ENCODE results near the gene CCDC91.
"Not testable (repeated sequence)": the region's sequence is repeated elsewhere in the genome, so short reads cannot be mapped to it uniquely, and the experiment has no call there.

Gene CCDC91

GRCh38 chr12:28456934-28457710 lies 266.9 kb downstream of the CCDC91 start:
- Histone ChIP-seq H3K4me1 (peaks cover 30% of the 10 kb centered on the region), H3K4me2 (no peak overlapping the region), H3K27ac (no peak overlapping the region), H3K9me3 (no peaks in the 10 kb centered on the region), H3K4me3 (no peak overlapping the region), H3K27me3 (no peaks in the 10 kb centered on the region), H3K36me3 (no peaks in the 10 kb centered on the region), H3K9ac (no peak overlapping the region), H4K20me1 (no peaks in the 10 kb centered on the region)
- no peak for TF ChIP-seq Cebpa-rat (IDR thresholded peaks at IDR 0.05)

DNA sequence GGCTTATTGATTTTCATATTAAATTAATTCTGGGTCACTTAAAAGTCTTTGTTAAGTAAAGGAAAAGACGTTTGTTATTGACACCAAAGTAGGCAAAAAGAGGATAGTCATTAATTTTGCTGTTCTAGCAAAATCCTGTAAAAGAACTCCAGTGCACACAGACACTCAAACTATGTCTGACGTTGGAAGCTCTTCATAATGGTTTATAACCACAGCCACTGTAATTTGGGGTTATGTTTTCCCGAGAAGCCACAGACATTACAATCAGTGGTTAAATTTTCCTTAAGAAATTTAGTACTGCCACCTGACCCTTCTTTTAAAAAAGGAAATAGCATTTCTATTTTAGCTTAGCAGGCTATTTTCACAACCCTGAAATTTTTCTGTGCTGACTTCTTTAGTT lies 267.5 kb downstream of the CCDC91 start:
- Histone ChIP-seq H3K9me3 (no peaks in the 10 kb centered on the region), H3K4me3 (no peak overlapping the region), H4K20me1 (no peaks in the 10 kb centered on the region), H3K27me3 (no peaks in the 10 kb centered on the region), H3K4me2 (no peak overlapping the region; the same call in 1 of the 2 replicates), H3K9ac (no peak overlapping the region), H3K27ac (no peak overlapping the region), H3K36me3 (no peaks in the 10 kb centered on the region), H3K4me1 (peaks cover 30% of the 10 kb centered on the region)
- TF ChIP-seq Cebpa-rat (IDR thresholded peaks at IDR 0.05) = no peak

DNA sequence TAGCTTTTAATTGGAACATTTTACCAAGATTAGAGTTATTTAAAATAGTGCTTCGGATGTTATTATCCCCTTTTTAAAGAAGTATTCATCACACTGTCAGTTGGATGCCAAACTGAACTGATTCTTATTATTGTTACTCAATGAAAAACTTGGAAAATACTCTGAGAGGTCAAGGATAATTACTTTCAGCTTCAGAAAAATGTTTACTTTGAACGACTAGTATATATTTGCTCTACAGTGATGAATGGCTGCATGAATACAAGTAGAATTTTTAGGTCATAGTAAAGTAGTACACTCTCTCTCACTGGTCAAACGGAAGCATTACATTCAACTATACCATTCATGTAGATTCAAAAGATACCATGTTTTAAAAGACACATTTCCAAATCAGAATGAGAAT lies 269.2 kb downstream of the CCDC91 start:
- peaks cover 10% of the 10 kb centered on the region; the same call in 1 of the 2 replicates for H3K36me3 ChIP-seq
- H3K27me3 ChIP-seq = no peaks in the 10 kb centered on the region
- H3K4me3 ChIP-seq = no peak overlapping the region
- no peak overlapping the region for H3K27ac ChIP-seq
- H3K9me3 ChIP-seq = no peaks in the 10 kb centered on the region
- H3K4me1 ChIP-seq = peaks cover 30% of the 10 kb centered on the region
- TF ChIP-seq Cebpa-rat (IDR thresholded peaks at IDR 0.05) = no peak
- no peak overlapping the region for H3K9ac ChIP-seq
- no peak overlapping the region for H3K4me2 ChIP-seq
- no peaks in the 10 kb centered on the region for H4K20me1 ChIP-seq

GRCh38 chr12:28460420-28461130 lies 270.3 kb downstream of the CCDC91 start:
- Histone ChIP-seq H3K9ac (no peak overlapping the region), H3K4me1 (peaks cover 30% of the 10 kb centered on the region), H3K4me2 (peak overlapping the region; percentile 48), H3K27ac (no peak overlapping the region), H3K36me3 (peaks cover 12% of the 10 kb centered on the region; the same call in 1 of the 2 replicates), H3K9me3 (no peaks in the 10 kb centered on the region), H4K20me1 (no peaks in the 10 kb centered on the region), H3K27me3 (no peaks in the 10 kb centered on the region), H3K4me3 (no peak overlapping the region)
- no peak for TF ChIP-seq Cebpa-rat (IDR thresholded peaks at IDR 0.05)

- Histone ChIP-seq H4K20me1 (no peaks in the 10 kb centered on the region), H3K4me1 (peaks cover 18% of the 10 kb centered on the region), H3K9ac (no peak overlapping the region), H3K36me3 (peaks cover 12% of the 10 kb centered on the region; the same call in 1 of the 2 replicates), H3K27ac (no peak overlapping the region), H3K9me3 (no peaks in the 10 kb centered on the region), H3K4me3 (no peak overlapping the region), H3K27me3 (no peaks in the 10 kb centered on the region), H3K4me2 (no peak overlapping the region)
- TF ChIP-seq Cebpa-rat (IDR thresholded peaks at IDR 0.05) = no peak
Measured at GRCh38 chr12:28463396-28463795, 273.1 kb downstream of the CCDC91 start.

DNA sequence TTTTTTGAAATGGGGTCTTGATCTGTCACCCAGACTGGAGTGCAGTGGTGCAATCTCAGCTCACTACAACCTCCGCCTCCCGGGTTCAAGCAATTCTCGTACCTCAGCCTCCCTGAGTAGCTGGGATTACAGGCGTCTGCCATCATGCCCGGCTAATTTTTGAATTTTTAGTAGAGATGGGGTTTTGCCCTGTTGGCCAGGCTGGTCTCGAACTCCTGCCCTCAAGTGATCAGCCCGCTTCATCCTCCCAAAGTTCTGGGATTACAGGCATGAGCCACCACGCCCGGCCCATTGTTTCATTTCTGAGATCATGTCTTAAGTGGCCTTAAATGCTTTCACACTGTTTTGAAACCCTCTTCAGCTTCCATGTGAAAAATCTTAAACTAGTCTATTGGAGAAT lies 281.5 kb downstream of the CCDC91 start:
- not testable (repeated sequence) for H3K9ac ChIP-seq, H3K36me3 ChIP-seq, H3K9me3 ChIP-seq, H3K4me1 ChIP-seq, H4K20me1 ChIP-seq, H3K4me2 ChIP-seq, H3K27me3 ChIP-seq, H3K27ac ChIP-seq, H3K4me3 ChIP-seq

GRCh38 chr12:28476206-28476605 lies 285.9 kb downstream of the CCDC91 start:
- H3K27ac ChIP-seq, H3K27me3 ChIP-seq, H3K36me3 ChIP-seq, H3K9me3 ChIP-seq, H4K20me1 ChIP-seq, H3K4me1 ChIP-seq, H3K4me2 ChIP-seq, H3K9ac ChIP-seq, H3K4me3 ChIP-seq: not testable (repeated sequence)

GRCh38 chr12:28479097-28479496 lies 288.8 kb downstream of the CCDC91 start:
- H3K27me3 ChIP-seq, H3K27ac ChIP-seq, H3K9ac ChIP-seq, H3K4me1 ChIP-seq, H3K4me2 ChIP-seq, H3K9me3 ChIP-seq, H3K4me3 ChIP-seq, H3K36me3 ChIP-seq, H4K20me1 ChIP-seq: not testable (repeated sequence)

DNA sequence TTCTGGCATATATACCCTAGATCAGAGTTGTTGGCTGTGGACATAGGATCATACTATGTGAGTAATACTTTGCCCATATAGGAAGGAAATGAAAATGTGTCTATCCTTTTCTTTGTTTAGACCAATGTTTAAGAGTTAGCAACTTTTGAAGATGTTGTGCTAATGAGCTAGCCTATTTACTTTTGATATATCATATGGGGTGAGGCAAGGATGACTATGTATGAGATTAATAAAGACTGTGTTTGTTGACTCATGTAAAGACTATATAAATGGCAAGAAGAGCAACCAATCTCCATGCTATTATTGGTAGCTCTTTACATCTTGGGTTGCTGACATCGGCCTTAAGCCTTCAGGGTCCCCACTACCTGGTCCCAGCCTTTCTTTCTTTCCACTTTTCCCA lies 289.4 kb downstream of the CCDC91 start:
- no peaks in the 10 kb centered on the region for H4K20me1 ChIP-seq
- no peak overlapping the region for H3K4me3 ChIP-seq
- H3K9me3 ChIP-seq = no peaks in the 10 kb centered on the region
- H3K27ac ChIP-seq = no peak overlapping the region
- H3K36me3 ChIP-seq = no peaks in the 10 kb centered on the region
- no peaks in the 10 kb centered on the region for H3K27me3 ChIP-seq
- no peak overlapping the region for H3K9ac ChIP-seq
- H3K4me1 ChIP-seq = no peaks in the 10 kb centered on the region
- H3K4me2 ChIP-seq = no peak overlapping the region
- no peak for TF ChIP-seq Cebpa-rat (IDR thresholded peaks at IDR 0.05)

DNA sequence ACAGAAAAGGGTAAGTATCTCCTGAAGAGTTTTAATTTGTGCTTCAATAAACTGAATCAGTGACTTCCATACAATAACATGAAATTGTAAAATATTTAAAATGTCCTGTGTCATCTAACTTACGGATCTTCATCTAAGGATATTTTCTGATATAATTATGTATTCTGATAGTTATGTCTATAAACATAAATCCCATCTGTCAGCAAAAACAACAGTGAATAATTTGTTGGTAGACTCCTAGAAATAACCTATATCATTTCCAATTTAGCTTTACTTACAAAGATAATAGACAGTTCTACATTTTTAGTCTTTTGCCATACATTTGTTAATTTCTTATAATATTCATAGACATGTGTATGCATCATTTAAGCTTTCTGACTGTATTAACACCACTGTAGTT lies 293.9 kb downstream of the CCDC91 start:
- Histone ChIP-seq H3K27me3 (no peaks in the 10 kb centered on the region), H3K27ac (no peak overlapping the region), H3K36me3 (no peaks in the 10 kb centered on the region), H3K4me3 (no peak overlapping the region), H3K4me1 (no peaks in the 10 kb centered on the region), H3K4me2 (no peak overlapping the region), H3K9me3 (no peaks in the 10 kb centered on the region), H3K9ac (no peak overlapping the region), H4K20me1 (no peaks in the 10 kb centered on the region)
- no peak for TF ChIP-seq Cebpa-rat (IDR thresholded peaks at IDR 0.05)
